ENCODE results near the gene GJB1. TPM values are rescaled to one million over a fixed set of nuclear protein-coding genes. Genes with fewer than 3 reads are reported as not detected.
A peak's percentile ranks its signal among the peaks of the same experiment; 100 is the strongest.
"Not testable (repeated sequence)": the region's sequence is repeated elsewhere in the genome, so short reads cannot be mapped to it uniquely, and the experiment has no call there.

GJB1 gene
- not detected in 2 replicates for total RNA-seq

DNA sequence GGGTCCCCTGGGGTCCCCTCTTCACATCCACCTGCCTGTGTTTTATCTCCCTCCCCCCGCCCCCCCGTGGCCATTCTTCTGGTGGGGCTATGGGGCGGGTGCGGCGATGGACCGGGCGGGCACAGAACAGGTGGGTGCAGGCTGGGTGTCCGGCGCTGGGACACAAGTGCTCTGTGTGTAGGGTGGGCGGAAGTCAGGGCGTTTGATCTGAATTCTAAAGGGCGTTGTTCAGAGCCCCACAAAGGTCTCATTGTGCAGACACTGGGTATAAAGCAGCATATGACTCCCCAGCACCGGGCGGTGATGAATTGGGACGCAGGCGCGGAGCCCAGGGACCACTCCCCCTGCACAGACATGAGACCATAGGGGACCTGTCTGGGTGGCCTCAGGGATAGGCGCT lies at the start of gene GJB1:
Gene GJB1 (plus strand): TSS at position 296 of the 400 bp plus-strand sequence. CDS start 484 bp downstream, outside the sequence.
- no peak for DNase-seq (ENCODE audit: low read depth in 2 of 2)

DNA sequence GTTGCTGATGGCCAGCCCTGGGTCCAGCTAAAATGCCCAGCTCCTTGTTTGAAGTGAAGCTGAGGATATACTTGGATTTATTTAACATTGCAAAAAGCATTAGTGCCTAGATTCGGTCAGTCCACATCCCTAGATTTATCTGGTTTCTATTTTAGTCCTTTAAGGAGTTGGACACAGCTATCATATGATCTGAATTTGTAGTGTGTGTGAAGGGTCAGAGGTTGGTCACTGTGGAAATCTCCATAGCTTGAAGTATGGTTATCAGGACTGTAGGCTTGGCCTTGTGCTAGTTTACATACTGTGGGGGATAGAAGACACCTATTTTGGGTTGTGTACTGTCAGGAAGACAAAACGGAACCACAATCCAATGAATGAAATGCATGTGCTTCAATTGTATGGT lies 49.6 kb upstream of the GJB1 start:
- DNase-seq (ENCODE audit: low read depth in 2 of 2): no peak

DNA sequence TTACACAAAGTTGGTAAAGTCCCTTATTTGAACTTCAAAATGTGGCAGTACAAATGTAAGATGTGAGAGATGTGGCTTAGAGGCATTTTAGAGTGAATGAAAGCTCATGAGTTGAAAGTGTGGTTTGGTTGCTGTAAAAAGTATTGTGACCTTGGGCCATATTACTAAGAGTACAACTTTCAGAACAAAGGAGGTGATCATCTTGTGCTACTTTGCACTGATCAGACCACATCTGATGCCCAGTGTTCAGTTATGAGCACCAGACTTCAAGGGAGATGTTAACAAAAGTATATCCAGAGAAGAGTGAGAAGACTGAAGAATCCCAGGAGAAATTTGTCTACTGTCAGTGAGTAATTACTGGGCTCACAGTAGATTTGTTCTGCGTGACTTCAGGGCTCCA lies 48.2 kb upstream of the GJB1 start:
- no peak for DNase-seq (ENCODE audit: low read depth in 2 of 2)

DNA sequence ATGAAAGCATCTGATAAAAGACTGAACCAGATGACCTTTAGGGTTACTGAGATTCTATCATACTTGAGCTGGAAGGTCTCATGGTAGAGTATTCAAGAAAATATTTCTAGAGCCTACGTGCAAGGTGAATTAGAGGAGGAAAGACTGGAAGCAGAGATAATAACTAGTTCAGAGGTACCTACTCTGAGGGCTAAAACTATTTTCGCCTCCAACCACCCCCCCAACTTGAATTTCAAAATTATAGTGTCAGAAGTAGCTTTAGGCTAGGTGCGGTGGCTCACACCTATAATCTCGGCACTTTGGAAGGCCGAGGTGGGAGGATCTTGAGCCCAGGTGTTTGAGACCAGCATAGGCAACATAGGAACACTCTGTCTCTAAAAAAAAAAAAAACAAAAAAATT lies 47.5 kb upstream of the GJB1 start:
- DNase-seq (ENCODE audit: low read depth in 2 of 2): no peak

DNA sequence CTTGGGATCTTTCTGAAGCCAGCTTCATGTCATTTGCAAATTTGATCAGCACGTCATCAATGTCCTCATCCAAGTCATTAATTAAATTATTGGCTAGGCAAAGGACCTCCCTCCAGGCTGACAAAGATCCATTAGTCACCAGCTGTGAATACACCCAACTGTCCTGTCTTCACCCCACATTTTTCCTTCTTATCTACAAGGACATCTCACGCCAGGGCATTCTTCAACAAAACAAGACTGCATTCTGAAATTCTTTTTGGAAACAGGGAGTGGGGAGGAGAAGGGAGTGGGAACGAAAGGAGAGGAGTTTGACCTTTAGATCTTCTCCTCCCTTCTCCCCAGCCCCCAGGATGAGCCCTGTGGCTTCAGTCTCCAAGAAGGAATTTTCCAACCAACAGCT lies 45.7 kb upstream of the GJB1 start:
- no peak for DNase-seq (ENCODE audit: low read depth in 2 of 2)

DNA sequence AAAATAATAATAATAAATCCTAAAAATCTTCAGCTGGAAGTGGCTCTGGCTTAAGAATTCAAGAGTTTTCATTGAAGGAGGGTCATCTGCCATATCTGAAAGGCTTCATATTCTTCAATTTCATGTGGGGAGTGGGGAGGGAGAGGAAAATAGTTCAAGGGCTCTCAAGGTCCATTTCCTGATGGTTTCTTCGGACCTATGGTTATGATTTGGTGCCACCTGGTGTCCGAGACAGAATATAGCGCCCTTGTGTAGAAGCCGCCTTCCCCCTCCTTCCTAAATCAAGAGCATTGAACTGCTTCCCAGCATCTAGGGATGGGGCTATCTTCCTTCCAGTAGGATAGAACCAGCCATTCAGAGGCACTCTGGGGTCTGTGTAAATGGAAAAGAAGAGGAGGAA lies 44.1 kb upstream of the GJB1 start:
- peak; percentile 42 to 65 for DNase-seq (ENCODE audit: low read depth in 2 of 2)

DNA sequence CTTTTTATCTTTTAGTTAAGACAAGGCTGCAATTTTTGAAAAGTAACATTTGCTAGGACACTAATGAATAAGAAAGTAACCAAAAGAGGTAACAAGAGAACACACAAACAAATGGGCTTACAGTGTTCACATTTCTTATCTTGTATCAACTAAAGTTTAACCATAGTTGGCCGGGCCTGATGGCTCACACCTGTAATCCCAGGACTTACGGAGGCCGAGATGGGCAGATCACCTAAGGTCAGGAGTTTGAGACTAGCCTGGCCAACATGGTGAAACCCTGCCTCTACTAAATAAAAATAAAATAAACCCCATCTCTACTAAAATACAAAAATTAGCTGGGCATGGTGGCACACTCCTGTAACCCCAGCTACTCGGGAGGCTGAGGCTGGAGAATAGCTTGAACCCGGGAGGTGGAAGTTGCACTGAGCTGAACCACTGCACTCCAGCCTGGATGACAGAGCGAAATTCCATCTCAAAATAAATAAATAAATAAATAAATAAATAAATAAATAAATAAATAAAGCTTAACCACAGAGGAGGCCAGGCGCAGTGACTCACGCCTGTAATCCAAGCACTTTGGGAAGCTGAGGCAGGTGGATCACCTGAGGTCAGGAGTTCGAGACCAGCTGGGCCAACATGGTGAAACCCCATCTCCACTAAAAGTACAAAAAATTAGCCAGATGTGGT lies 42.3 kb upstream of the GJB1 start:
- not testable (repeated sequence) for DNase-seq (ENCODE audit: low read depth in 2 of 2)

DNA sequence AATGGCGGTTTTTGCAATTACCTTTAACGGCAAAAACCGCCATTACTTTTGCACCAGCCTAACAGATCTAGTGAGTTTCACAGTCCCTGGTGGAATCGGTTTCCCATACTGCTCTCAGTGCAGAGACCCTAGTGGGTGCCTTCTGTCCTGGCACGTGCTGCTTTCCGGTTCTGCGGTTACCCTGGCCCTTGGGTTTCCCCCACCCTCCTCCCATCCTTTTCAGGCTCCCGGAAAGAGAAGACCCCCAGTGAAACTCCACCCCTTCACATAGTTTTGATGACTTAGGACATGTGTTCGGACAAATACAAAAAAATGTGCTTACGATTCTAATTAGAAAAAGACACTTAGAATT lies 41.5 kb upstream of the GJB1 start:
- DNase-seq (ENCODE audit: low read depth in 2 of 2): peak; percentile 4 to 21

DNA sequence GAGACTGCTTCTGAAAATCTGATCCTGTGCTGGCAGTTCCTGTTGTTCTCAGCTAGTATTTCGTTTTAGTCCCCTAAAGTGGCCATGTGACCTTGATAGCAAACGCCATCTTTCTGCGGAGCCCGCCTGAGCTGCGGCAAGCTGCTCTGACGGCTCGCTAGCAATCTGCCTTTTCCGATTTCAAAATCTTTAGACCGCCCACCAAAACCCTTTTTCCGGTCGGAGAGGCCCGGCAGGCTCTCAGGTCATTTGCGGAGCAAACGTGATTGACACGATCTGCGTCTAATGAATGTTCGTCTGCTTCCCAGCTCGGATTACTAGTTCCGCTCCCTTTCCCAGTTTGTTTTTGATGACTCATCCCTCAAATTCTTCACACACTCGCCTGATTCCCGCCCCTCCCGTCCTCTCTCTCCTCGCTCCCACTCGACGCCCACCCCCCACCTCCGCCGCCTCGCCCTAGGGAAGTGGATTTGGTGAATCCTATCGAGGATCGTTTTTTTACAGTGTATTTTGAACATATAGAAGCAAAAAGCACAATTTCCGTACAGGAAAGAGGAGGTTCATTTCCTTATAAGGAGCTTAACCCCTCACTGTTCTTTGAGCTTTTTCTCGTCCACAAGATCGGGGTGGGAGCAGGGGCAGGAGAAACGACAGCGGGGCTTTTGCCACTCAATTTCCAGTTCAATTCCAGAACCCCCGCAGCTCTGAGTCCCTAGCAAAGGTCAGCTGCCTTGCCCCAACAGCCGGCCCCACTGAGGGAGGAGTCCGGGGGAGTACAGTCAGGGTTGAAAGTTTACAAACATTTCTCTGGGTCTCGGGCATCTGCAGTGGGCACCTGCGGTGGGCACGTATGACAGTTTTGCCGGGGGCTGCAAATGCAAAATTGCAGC lies 40.9 kb upstream of the GJB1 start:
- DNase-seq (ENCODE audit: low read depth in 2 of 2): peak; percentile 94 to 95

DNA sequence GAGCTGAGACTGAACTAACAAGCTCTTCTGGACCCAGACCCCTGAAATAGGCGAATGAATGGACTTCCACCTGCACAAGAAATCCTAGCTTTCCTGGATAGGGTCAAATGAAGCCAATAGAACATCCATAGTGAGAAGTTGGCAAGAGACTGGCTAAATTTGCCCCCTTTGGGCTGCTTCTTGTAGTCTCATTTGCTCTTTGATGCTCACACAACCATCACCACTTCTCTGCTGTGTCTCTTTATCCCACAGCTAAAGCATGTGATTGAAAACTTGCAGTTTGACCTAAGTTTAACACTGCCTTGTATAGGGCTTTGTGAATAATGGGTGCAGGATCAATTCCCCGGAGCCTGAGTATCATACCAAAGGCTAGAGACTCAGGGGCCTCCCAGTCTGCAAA lies 40.2 kb upstream of the GJB1 start:
- no peak for DNase-seq (ENCODE audit: low read depth in 2 of 2)

DNA sequence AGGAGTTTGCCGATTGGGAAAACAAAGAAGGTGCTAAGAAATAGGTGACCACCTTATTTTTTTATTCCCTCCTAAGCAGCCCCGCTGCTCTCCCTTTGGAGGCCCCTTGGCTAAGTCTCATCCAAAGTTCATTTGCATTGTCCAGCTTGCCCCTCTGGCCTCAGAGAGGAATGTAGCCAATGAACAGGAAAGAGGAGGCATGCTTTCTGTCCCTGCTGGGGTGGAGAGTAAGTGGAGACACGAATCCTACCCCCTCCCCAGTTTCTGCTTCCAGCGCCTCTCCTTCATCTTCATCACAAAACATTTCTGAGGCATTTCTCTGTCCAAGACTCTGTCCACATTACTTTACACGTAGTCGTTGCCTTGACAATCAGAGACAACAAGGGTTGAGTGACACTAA lies 39.7 kb upstream of the GJB1 start:
- no peak for DNase-seq (ENCODE audit: low read depth in 2 of 2)

DNA sequence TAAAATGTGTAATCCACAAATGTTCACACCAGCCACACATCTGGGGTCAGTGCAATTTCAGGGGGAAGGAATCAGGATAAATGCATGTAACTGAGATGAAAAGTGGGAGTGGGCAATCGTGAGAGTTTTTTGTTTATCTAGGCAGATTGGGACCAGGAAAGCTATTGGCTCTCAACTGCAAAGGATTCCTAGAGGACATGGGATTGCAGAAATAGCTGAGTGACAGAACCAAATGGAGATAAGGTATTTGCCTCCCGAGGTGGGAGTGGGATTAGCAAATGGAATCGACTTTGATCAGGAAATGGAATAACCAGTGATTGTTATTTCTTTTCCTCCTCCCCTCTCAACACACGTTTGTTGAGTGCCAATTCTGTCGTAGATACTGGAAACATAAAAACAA lies 38.9 kb upstream of the GJB1 start:
- no peak for DNase-seq (ENCODE audit: low read depth in 2 of 2)

DNA sequence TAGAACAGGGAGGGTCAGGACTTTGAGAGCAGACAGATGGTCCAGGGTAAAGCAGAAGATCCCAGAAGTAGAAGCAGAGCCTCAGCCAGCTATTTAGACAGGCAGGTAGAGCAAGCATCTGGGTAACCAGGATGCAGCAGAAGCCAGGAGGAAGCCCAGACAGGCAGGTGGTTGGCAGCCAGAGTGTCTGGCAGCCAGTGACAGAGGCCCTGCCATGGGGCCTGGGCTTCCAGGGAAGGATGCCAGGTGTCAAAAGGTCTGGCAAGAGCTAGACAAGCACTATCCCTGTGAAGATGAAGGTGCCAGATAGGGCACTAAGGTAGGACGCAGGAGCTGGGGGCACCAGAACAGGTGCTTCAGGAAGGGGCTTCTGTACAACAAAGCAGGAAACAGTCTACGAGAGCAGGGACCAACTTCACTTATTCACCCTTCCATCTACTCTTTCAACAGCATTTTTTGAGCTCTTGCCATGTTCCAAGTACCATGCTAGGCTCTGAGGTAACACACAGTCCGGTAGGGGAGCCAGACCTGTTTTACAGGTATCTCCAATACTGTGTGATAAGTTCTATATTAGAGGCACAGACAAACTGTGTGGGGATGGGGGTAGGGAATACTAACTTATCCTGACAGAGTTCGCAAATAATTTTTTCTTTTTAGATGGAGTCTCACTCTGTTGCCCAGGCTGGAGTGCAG lies 38.1 kb upstream of the GJB1 start:
- DNase-seq (ENCODE audit: low read depth in 2 of 2): no peak

DNA sequence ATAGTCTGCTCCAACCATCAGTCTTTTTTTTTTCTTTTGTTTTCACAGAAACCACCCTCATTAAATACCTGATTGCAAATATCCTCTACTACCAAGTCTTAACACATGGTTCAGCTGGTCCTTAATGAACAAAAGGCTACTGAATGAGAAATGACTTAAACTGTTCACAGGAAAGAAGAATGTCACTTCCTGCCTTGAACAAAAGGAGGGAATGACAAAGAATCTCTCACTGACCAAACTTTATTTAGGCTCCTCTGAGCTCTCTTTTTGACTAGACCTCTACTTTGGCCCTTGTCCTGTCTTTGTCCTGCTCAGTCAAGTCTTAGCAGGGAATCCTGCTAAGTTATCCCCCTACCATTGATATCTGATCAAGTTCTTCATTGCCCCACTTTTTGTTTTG lies 31.8 kb upstream of the GJB1 start:
- DNase-seq (ENCODE audit: low read depth in 2 of 2): no peak

DNA sequence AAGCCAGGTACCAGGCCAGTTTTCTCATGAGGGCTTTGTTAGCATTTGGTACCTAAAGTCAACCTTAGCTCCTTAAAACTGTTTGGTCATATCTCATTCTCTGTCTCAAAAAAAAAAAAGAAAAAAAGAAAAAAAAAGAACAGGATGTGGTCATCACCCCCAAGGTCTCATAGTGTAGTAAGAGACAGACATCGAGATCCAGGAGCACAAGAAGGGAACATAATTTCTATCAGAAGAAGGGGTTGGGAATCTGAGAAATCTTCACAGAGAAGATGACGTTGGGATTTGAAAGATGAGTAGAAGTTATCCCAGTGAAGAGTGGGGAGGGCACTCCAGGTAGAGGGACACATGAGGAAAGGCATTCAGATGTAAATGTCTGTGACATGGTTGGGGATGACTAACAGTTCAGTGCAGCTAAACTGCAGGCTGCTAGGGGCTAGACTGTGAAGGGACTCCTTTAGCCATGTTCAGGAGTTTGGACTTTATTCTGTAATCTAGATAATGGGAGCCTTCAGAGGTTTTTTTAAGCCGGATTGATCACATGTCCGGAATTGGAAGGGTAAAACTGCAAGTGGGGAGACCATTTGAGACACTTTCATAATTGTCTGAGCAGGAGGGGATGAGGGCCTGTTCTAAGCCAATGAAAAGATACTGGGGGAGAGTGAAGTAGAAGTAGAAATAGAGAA lies 26.9 kb upstream of the GJB1 start:
- DNase-seq (ENCODE audit: low read depth in 2 of 2): no peak

DNA sequence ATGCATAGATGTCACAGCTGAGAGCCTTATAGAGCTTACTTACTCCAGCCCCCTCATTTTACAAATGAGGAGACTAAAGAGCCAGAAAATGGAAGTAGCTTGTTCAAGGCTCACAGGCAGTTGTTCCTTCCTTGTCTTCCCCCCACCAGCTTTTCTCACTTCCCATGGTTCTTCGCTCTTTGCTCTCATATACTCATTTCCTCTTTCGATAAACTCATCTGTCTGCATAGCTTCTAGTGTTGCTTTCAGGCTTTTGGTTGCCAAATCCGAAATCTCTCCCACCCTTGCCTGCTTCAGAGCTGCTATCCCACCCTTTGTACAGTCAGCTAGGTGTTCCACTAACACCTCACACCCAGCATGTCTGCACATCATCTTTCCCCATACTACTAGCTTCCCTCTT lies 25.0 kb upstream of the GJB1 start:
- no peak for DNase-seq (ENCODE audit: low read depth in 2 of 2)

DNA sequence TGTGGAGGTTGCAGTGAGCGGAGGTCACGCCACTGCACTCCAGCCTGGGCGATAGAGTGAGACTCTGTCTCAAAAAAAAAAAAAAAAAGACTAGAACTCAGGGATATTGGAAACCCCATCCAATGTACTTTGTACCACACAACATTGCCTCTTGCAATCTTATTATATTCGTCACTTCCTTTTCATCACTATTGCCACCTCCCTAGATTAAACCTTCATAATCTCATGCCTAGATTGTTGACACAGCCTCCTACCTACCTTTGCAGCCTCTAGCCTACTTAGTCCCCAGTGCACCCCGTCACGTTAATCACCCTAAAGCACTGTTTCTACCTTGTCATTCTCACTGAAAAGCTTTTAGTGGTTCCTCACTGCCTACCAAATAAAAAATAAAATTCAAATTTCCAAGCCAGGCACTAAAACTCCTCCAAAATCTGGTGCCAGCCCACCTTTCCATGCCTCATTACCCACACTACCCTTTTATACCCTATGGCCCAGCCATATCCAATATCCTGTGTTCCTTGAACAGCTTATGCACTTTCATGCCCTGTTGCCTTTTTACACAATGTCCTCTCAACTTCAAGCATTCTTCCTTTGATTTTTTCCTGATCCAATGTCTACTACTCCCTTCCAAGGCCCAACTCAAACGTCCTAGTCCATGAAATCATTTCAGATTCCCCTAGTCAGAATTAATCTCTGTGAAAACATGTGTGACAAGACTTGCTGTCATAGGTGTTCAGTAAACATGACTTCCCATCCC lies 23.6 kb upstream of the GJB1 start:
- no peak for DNase-seq (ENCODE audit: low read depth in 2 of 2)

DNA sequence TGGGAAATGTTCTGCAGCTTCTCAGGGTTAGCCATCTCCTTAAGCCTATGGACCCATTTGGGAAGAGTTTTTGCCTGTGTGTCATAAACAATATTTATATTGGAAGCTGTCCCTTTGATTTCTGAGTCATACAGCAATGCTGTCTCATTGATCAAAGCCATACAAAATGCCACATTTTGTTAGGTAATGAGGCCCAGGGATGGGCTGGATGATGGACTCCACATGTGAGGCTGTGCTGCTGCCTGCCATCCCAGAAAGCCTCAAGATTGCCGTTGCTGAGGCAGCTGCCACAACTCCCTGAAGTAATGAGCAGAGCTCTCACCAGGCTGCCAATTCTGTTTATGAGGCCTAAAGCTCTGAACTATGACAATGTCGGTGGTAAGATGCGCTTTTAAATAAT lies 12.2 kb upstream of the GJB1 start:
- no peak for DNase-seq (ENCODE audit: low read depth in 2 of 2)

DNA sequence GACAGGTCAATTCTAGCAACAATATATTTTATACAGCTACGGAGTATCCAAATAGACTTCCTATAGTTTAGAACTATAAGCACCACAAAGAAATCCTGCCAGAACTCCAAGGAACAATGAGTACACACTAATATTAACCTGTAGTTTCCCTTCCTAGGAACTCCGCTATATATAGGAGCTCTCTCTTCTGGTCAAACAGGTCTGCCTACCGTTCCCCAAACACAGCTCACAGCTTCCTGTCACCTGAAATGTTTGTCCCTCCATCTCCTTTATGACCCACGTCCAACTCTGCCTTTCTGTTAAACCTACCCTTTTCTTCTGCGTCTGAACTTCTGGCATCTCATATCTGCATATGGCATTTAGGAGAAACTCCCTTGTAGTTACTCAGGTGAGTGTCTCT lies 10.5 kb upstream of the GJB1 start:
- DNase-seq (ENCODE audit: low read depth in 2 of 2): no peak

DNA sequence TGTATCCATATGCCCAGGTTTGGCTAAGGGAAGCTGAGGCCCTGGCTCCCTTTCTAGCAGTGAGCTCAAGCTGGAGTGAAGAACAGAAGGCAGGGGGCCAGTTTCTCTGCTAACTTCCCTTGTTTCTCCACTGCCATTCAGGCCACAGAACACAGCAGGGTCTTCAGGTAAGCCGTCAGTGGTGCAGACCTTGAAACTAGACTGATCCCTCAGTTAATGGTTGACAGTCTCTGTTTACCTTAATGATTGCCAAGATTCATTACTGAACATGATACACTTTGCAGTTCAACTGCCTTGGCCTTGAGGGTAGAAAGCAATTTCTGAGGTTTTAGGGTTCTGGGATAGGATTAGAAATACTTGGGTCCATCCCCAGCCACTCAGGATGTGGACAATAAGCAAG lies 8.9 kb upstream of the GJB1 start:
- no peak for DNase-seq (ENCODE audit: low read depth in 2 of 2)
